HUES48 (cell line): ENCODE results near the gene C6orf15.
"Not testable (repeated sequence)": the region's sequence is repeated elsewhere in the genome, so short reads cannot be mapped to it uniquely, and the experiment has no call there.

ENCODE experiments used
- H3K27ac ChIP-seq: one replicate; pipeline ENCODE4 v1.7.0; 2013; ENCODE audit warnings: low read depth, low read length, inconsistent platforms
- H3K27me3 ChIP-seq: 2 replicates; pipeline ENCODE4 v1.6.1; 2013; ENCODE audit warnings: mild to moderate bottlenecking, low read length; ENCODE audit not compliant: control insufficient read depth, insufficient read depth
- H3K36me3 ChIP-seq: 2 replicates; pipeline ENCODE4 v1.6.1; 2013; ENCODE audit warnings: low read length; ENCODE audit not compliant: control insufficient read depth, insufficient read depth
- H3K4me1 ChIP-seq: 2 replicates; pipeline ENCODE4 v1.6.1; 2013; ENCODE audit warnings: mild to moderate bottlenecking, low read length; ENCODE audit not compliant: control insufficient read depth, insufficient read depth
- H3K4me3 ChIP-seq: 2 replicates; pipeline ENCODE4 v1.5.1; 2013; ENCODE audit warnings: mild to moderate bottlenecking, low read depth, low read length
- H3K9ac ChIP-seq: 2 replicates; pipeline ENCODE4 v1.6.1; 2013; ENCODE audit warnings: mild to moderate bottlenecking, low read depth, low read length, moderate library complexity
- H3K9me3 ChIP-seq: 2 replicates; pipeline ENCODE4 v1.6.1; 2013; ENCODE audit warnings: low read length; ENCODE audit not compliant: control insufficient read depth, insufficient read depth

C6orf15 gene

DNA sequence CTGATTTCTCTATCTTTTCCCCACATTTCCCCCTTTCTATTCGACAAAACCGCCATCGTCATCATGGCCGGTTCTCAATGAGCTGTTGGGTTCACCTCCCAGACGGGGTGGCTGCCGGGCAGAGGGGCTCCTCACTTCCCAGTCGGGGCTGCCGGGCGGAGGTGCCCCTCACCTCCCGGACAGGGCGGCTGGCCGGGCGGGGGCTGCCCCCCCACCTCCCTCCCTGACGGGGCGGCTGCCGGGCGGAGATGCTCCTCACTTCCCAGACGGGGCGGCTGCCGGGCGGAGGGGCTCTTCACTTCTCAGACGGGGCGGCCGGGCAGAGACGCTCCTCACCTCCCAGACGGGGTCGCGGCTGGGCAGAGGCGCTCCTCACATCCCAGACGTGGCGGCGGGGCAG, 45.3 kb downstream of the C6orf15 start:
- not testable (repeated sequence) for H3K4me3 ChIP-seq, H3K9me3 ChIP-seq, H3K27ac ChIP-seq, H3K9ac ChIP-seq, H3K36me3 ChIP-seq, H3K27me3 ChIP-seq
- H3K4me1 ChIP-seq = peaks cover 11% of the 10 kb centered on the region

DNA sequence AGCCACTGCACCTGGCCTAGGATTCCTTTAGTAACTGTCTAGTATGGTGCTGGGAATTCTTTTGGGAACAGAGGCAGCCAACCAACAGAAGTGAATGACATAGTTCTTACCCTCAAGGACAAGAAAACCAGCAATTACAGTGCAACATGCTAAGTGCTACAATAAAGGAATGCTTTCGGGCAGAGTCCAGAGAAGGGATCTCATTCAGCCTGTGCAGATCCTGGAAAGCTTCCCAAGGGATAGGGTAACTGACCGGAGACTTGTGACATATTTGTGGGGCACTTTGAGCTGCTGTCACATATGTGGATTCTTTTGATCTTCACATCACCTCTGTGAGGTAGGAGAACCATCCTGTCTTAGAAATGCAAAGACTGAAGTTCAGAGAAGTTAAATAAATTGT, 46.8 kb downstream of the C6orf15 start:
- no peak overlapping the region for H3K9ac ChIP-seq
- no peaks in the 10 kb centered on the region for H3K36me3 ChIP-seq
- H3K27me3 ChIP-seq = no peaks in the 10 kb centered on the region
- no peaks in the 10 kb centered on the region for H3K9me3 ChIP-seq
- no peak overlapping the region for H3K4me3 ChIP-seq
- H3K4me1 ChIP-seq = peaks cover 4% of the 10 kb centered on the region
- H3K27ac ChIP-seq = no peak overlapping the region

DNA sequence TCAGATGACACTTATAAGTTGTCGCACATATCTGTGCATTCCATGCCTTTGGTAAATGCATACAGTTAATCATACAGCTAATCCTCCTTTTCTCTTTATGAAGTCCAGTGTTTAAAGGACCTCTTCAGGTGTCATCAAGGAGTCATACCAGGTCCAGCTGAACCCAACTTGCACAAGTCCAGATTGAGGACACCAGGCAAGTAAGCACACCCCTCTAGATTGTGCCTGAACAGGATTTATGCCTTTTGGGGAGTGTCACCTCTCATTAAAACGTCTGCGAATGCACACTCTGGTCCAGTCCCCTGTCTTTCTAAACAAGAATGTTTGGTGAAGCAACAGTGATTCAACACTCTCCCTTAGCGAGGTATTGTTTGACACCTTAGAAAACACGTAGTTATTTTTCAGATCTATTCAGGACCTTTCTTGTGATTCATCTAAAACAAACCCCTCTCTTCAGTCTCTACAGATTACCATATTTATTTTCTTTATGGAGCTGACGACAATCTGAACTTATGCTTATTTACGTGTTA, 48.4 kb downstream of the C6orf15 start:
- Histone ChIP-seq H3K27ac (no peak overlapping the region), H3K4me1 (no peaks in the 10 kb centered on the region), H3K9me3 (no peaks in the 10 kb centered on the region), H3K36me3 (no peaks in the 10 kb centered on the region), H3K9ac (no peak overlapping the region), H3K27me3 (no peaks in the 10 kb centered on the region), H3K4me3 (no peak overlapping the region)
